HG03469 (cell line): ENCODE data around the gene UBR1.
"Not testable (repeated sequence)": the region's sequence is repeated elsewhere in the genome, so short reads cannot be mapped to it uniquely, and the experiment has no call there.

Source experiments
- ATAC-seq: cut with Tn5 transposase; IDR thresholded peaks from one replicate; pipeline ENCODE4 v1.9.1; 2021; ENCODE audit warnings: mild to moderate bottlenecking, moderate library complexity, moderate number of reproducible peaks; ENCODE audit not compliant: unreplicated experiment

UBR1 gene

DNA sequence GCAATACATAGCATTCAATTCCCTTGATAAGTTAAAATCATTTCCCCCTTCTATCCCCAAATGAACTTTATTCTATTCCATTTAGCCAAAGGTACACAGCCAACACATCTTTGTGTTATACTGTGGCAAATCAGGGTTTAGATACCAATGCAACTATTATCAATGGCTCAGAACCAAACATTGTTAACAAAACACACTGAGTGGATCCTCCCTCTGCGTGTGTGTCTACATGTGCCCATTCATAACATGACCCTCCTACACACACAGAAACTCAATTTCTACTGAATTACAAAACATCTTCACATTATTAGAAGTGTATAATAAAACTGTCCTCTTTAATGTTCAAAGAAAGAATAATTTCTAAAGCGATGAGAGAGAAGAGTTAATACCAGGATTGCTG lies 186.5 kb downstream of the UBR1 start:
- ATAC-seq: no peak

DNA sequence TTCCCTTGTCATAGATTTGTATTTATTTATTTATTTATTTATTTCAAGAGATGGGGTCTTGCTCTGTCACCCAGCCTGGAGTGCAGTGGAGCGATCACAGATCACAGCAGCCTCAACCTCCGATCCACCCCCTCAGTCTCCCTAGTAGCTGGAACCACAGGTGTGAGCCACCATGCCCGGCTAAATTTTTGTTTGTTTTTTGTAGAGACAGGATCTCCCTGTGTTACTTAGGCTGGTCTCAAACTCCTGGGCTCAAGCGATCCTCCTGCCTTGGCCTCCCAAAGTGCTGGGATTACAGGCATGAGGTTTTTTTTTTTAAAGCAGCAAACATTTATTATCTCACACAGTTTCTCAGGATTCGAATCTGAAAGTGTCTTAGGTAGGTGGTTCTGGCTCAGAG lies 187.8 kb downstream of the UBR1 start:
- no peak for ATAC-seq

DNA sequence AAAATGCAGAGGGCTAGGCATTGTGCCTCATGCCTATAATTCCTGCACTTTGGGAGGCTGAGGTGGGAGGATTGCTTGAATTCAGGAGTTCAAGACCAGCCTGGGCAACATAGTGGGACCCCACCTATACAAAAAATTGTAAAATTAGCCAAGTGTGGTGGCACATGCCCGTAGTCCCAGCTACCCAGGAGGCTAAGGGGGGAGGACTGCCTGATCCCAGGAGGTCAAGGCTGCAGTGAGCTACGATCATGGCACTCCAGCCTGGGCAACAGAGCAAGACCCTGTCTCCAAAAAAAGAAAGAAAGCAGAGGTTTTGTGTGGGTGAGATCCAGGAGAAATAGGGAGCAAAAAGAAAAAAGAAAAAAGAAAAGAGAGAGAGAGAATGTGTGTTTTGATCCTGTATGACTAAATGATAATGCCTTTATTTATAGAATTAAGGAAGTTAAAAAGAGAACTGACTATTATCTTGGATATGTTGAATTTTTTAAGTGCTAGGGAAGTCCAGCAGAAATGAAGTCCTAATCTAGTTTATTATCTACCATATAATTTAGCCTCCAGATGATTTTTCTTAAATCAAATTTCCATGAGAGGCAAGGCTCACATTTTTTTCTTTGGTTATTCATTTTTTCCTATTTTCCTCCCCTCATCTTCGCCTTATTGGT lies 190.1 kb downstream of the UBR1 start:
- no peak for ATAC-seq

DNA sequence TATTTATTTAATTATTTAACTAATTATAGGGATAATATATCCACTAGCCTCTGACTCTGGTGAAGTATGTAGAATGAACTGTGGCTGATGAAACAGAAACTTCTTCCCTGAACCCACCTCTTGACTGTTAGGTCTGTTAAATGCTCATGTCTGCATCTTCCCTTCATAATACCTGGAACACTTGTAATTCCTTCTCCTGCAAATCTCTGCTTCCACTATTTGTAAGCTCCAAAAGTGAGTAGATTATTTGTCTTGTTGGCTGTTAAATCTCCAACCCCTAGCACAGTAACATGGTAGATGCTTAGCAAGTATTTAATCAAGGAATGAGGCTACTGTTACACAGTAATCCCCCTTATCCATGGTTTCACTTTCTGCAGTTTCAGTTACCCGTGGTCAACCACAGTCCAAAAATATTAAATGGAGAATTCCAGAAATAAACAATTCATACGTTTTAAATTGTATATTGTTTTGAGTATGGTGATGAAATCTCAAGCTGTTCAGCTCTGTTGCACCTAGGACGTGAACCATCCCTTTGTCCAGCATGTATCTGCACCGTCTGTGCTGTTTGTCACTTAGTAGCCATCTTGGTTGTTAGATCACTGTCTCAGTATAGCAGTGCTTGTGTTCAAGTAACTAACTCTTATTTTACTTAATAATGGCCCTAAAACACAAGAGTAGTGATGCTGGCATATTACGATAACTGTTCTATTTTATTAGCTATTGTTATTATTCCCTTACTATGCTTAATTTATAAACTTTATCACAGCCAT lies 190.9 kb downstream of the UBR1 start:
- no peak for ATAC-seq

DNA sequence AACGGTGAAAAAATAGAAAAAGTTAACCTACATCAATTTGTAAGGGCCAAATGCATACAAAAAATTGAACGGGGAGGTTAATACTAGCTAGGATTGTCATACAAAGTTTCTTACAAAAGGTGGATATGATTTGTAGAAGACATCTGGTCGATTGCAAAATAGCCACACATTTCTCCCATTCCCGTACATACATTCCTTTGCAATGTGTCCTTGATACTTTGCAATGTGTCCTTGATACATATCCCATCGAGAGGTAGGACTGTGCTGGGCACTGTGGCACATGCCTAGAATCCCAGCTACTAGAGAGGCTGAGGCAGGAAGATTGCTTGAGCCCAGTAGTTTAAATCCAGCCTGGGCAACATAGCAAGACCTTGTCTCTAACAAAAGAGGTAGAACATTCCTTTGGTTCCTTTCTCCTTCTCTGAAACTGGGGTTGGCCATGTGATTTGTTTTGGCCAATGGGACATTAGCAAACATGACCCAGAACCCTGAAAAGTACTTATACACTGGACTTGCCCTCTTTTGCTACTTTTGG lies 194.7 kb downstream of the UBR1 start:
- no peak for ATAC-seq

DNA sequence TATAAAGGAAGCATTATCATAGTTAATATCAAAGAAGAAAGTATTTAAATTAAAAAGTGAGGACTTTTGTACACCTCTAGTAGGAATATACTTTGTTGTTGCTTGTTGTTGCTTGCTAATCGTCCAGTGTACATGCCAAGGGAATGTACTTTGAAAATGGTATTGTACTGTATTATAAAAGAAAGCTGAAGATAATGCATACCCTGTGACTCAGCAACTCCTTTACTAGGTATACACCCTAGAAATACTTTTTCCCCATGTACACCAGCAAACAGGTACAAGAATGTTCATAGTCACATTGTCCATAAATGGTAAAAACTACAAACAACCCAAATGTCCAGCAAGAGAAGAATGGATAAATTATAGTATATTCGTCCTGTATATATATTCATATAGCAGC lies 197.3 kb downstream of the UBR1 start:
- no peak for ATAC-seq

DNA sequence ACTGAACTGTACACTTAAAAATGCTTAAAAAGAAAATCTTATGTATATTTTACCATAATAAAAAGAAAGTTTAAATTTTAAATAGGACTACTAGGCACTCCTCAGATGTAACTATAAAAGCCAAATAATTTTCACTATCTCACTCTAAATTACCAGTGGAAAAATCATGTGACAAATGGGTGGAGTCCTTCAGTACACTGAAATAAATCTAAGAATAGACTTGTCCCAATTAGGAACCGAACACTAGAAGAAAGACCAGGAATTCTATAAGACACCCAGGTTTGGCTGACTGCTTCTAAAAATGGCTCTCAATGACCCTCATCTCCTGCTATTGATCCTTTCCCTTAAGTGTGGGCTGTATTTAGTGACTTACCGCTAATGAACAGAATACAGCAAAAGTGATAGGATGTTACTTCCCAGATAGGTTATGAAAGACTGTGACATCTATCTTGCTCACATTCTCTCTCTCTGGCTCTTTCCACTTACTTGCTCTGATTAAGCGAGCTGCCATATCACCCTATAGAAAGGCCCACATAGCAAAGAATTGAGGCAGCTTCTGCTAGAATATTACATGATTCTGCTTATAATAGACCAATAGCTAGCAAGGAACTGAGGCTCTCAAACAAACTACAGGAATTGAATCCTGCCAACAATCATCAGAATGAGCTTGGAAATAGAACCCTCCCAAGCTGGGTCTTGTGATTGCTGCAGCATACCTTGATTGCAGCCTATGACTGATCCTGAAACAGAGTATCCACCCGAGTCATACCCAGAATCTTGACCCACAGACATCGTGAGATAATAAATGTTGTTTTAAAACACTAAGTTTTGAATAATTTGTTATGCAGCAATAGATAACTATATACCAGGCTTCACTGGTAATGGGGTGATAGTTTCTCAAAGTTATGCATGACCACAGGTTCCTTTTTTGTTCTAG lies 202.2 kb downstream of the UBR1 start:
- ATAC-seq: no peak

DNA sequence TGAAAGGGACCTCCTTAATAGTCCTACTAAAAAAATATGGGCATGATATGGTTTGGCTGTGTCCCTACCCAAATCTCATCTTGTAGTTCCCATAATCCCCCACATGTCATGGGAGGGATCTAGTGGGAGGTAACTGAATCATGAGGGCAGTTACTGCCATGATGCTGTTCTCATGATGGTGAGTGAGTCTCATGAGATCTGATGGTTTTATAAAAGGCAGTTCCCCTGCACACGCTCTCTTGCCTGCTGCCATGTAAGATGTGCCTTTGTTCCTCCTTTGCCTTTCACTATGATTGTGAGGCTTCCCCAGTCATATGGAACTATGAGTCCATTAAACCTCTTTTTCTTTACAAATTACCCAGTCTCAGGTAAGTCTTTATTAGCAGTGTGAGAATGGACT lies 211.9 kb downstream of the UBR1 start:
- ATAC-seq: not testable (repeated sequence)
